Measurements from ENCODE around the gene RETREG3.

GRCh38 chr17:42596386-42596785, 12.8 kb downstream of the RETREG3 start:
- TF ChIP-seq, protein P1, sequence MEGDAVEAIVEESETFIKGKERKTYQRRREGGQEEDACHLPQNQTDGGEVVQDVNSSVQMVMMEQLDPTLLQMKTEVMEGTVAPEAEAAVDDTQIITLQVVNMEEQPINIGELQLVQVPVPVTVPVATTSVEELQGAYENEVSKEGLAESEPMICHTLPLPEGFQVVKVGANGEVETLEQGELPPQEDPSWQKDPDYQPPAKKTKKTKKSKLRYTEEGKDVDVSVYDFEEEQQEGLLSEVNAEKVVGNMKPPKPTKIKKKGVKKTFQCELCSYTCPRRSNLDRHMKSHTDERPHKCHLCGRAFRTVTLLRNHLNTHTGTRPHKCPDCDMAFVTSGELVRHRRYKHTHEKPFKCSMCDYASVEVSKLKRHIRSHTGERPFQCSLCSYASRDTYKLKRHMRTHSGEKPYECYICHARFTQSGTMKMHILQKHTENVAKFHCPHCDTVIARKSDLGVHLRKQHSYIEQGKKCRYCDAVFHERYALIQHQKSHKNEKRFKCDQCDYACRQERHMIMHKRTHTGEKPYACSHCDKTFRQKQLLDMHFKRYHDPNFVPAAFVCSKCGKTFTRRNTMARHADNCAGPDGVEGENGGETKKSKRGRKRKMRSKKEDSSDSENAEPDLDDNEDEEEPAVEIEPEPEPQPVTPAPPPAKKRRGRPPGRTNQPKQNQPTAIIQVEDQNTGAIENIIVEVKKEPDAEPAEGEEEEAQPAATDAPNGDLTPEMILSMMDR (conservative IDR thresholded peaks at IDR 0.05): no peak
- TF ChIP-seq ZFX (IDR thresholded peaks at IDR 0.05): no peak

All from C4-2B (cell line).